Measurements from ENCODE around the gene VEGFA.

GRCh38 chr6:43747784-43748183 is 22.2 kb upstream of the VEGFA start:
- no peak for TF ChIP-seq ZNF384 (IDR thresholded peaks at IDR 0.05)
- no peak for TF ChIP-seq SUZ12 (IDR thresholded peaks at IDR 0.05)
- no peak for TF ChIP-seq L3MBTL2 (conservative IDR thresholded peaks at IDR 0.05)
- TF ChIP-seq TARDBP (IDR thresholded peaks at IDR 0.05) = no peak
- no peak for TF ChIP-seq LEF1 (IDR thresholded peaks at IDR 0.05; ENCODE audit: borderline replicate concordance)
- no peak for TF ChIP-seq HDGF (IDR thresholded peaks at IDR 0.05; ENCODE audit: borderline replicate concordance)
- no peak for TF ChIP-seq FOXA1 (IDR thresholded peaks at IDR 0.05)
- TF ChIP-seq SP1 (IDR thresholded peaks at IDR 0.05) = no peak
- no peak for TF ChIP-seq FOXM1 (IDR thresholded peaks at IDR 0.05; ENCODE audit: borderline replicate concordance)
- no peak for TF ChIP-seq NFRKB (IDR thresholded peaks at IDR 0.05)

All from HEK293T (cell line).